Transverse colon (tissue), 4 donors: ENCODE results near the gene HELZ2. TPM values are rescaled to one million over a fixed set of nuclear protein-coding genes. Genes with fewer than 3 reads are reported as not detected.
"Not testable (repeated sequence)": the region's sequence is repeated elsewhere in the genome, so short reads cannot be mapped to it uniquely, and the experiment has no call there.

ENCODE experiments used
- DNase-seq: peaks from one replicate; pipeline ENCODE4 v3.0.0-alpha.2; 2019
- H3K27ac ChIP-seq, 4 donors: fragments of 200-600 bp; sonication (generic); 2 replicates each; pipeline ENCODE4 v1.5.1; 2016 to 2018; ENCODE audit warnings: inconsistent platforms in 4 of 4
- H3K27me3 ChIP-seq: fragments of 200-600 bp; sonication (generic); 2 replicates; pipeline ENCODE4 v1.5.1; 2017; ENCODE audit warnings: inconsistent platforms
- H3K36me3 ChIP-seq, 4 donors: fragments of 200-600 bp; sonication (generic); 2 replicates each; pipeline ENCODE4 v1.5.1; 2017 to 2019; ENCODE audit warnings: inconsistent platforms in 4 of 4
- H3K4me1 ChIP-seq, 4 donors: fragments of 200-600 bp; sonication (generic); 2 replicates each; pipeline ENCODE4 v1.5.1; 2017 to 2020; ENCODE audit warnings: inconsistent platforms in 4 of 4
- H3K4me3 ChIP-seq, 4 donors: fragments of 200-600 bp; sonication (generic); 1 replicate in 1 of 4; 2 replicates in 3 of 4; pipeline versions ENCODE4 v1.5.1 to v1.6.1; 2017 to 2019; ENCODE audit warnings: inconsistent platforms in 4 of 4
- H3K9me3 ChIP-seq, 2 donors: fragments of 200-600 bp; sonication (generic); 2 replicates each; pipeline ENCODE4 v1.5.1; 2017 to 2019; ENCODE audit warnings: inconsistent platforms in 2 of 2
- EP300 ChIP-seq: sonication (generic); formaldehyde crosslinking; IDR thresholded peaks from one replicate; pipeline ENCODE4 v1.6.1; 2017; ENCODE audit warnings: antibody characterized with exemption, low read depth
- POLR2A ChIP-seq: fragments of 450-650 bp; IDR thresholded peaks from one replicate; pipeline ENCODE4 v1.6.1; 2016; ENCODE audit warnings: antibody characterized with exemption, mild to moderate bottlenecking, moderate library complexity
- POLR2AphosphoS5 ChIP-seq, 3 donors: sonication (generic); formaldehyde crosslinking; IDR thresholded peaks; one replicate each; pipeline ENCODE4 v1.6.1; 2016; ENCODE audit warnings: antibody characterized with exemption in 3 of 3
- WGBS, 2 donors: methylation state at CpG; one replicate each; pipeline ENCODE4 v1.1.5; 2018; ENCODE audit warnings: low coverage in 1 of 2; 5-methylcytosine and 5-hydroxymethylcytosine counted together
- in situ Hi-C, 4 donors: fragments of 200-750 bp; cut with MboI; loops; one replicate each; pipeline versions ENCODE4 v1.15.0 to v1.15.1; 2017; ENCODE audit warnings: low sequenced_read_pairs in 3 of 4, low pct_ligation_motif_present in 1 of 4, low pct_unique_long_range_greater_than_20kb in 1 of 4
- intact Hi-C: fragments of 100-400 bp; cut with DNase I; formaldehyde crosslinking; loops from one replicate; pipeline ENCODE4 v1.15.1; 2023; ENCODE audit warnings: low total_unique reads
- total RNA-seq, 4 donors: library from RNA; depleted of rRNA; stranded (reverse); fragments of >200 nt; gene quantifications; one replicate each; pipeline ENCODE4 v1.1.0, GENCODE V29; 2016
- TF ChIP-seq, protein P1 (sequence below), 5 experiments: fragments of 200-600 bp in 3 of 5; fragments of 450-650 bp in 2 of 5; sonication (generic) in 3 of 5; IDR thresholded peaks; 1 replicate in 2 of 5; 2 replicates in 3 of 5; pipeline ENCODE4 v1.5.1; 2016 to 2017; ENCODE audit warnings: antibody characterized with exemption in 5 of 5, inconsistent platforms in 3 of 5, mild to moderate bottlenecking in 2 of 5, moderate library complexity in 1 of 5

Gene HELZ2
- total RNA-seq, 4 donors from 2014 or later: 32.9 to 49.4 (median 38.8) TPM

DNA sequence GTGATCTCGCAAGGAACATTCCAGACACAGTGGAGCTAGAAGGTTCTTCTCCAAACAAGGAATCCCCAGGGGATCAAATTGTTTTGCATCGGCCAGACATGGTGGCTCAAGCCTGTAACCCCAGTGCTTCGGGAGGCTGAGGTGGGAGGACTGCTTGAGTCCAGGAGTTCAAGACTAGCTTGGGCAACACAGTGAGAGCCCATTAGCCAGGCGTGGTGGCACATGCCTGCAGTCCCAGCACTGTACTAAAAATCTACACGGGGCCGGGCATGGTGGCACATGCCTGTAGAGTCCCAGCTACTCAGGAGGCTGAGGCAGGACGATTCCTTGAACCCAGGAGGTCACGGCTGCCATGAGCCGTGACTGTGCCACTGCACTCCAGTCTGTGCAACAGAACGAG lies 37.6 kb upstream of the HELZ2 start:
- H3K36me3 ChIP-seq: peaks cover 0 to 10% (median 0%) of the 10 kb centered on the region in 4 donors
- DNase-seq: no peak
- no peaks in the 10 kb centered on the region for H3K9me3 ChIP-seq
- TF ChIP-seq POLR2AphosphoS5 (IDR thresholded peaks at IDR 0.05): no peak
- no peak for TF ChIP-seq POLR2A
- intact Hi-C loops (no loop called here), in situ Hi-C loops (no loop called here)
- no peak overlapping the region for H3K27ac ChIP-seq
- 71 to 90% methylated on average over 1 to 10 of the region's 10 CpGs for WGBS, 2 donors
- no peak overlapping the region for H3K4me3 ChIP-seq
- H3K27me3 ChIP-seq: no peaks in the 10 kb centered on the region
- H3K4me1 ChIP-seq: no peaks in the 10 kb centered on the region

DNA sequence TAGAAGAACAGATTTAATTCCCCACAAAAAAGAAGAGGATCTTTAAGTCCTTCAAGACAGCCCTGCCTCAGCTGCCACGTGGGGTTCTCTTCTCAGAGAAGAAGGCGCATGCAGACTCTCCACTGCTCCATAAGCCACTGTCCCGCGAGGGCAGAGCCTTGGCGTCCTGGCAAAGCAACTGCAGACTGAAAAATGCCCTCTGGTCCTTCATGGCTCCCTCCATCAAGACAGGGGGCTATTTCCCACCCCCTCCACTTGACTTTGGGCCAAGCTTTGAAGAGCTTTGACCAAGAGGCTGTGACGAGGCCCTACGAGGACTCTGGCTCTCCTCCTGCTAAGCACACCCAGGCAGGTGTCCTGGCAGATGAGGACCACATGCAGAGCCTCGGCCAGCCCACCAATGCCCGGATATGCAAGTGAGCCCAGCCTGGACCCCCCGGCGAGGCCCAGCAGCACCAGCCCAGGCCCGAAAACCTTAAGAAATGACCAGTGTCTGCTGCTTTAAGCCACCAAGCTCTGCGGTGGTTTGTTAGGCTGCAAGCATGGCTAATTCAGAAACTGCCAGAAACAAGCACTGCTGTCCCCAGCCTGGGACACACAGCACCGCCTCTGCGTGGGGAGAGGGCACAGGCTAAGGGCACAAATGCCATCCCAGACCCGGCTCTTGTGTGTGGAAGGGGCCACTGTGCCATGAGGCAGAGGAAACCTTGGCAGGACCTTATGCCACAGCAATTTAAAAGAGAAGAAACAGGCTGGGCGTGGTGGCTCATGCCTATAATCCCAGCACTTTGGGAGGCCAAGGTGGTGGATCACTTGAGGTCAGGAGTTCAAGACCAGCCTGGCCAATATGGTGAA lies 36.8 kb upstream of the HELZ2 start:
- Histone ChIP-seq H3K27ac (no peak overlapping the region), H3K4me1 (no peaks in the 10 kb centered on the region), H3K9me3 (no peaks in the 10 kb centered on the region), H3K27me3 (no peaks in the 10 kb centered on the region), H3K4me3 (no peak overlapping the region), H3K36me3 (peaks cover 0 to 8% (median 0%) of the 10 kb centered on the region in 4 donors)
- no peak for TF ChIP-seq POLR2A
- no peak for TF ChIP-seq EP300
- TF ChIP-seq, protein P1, sequence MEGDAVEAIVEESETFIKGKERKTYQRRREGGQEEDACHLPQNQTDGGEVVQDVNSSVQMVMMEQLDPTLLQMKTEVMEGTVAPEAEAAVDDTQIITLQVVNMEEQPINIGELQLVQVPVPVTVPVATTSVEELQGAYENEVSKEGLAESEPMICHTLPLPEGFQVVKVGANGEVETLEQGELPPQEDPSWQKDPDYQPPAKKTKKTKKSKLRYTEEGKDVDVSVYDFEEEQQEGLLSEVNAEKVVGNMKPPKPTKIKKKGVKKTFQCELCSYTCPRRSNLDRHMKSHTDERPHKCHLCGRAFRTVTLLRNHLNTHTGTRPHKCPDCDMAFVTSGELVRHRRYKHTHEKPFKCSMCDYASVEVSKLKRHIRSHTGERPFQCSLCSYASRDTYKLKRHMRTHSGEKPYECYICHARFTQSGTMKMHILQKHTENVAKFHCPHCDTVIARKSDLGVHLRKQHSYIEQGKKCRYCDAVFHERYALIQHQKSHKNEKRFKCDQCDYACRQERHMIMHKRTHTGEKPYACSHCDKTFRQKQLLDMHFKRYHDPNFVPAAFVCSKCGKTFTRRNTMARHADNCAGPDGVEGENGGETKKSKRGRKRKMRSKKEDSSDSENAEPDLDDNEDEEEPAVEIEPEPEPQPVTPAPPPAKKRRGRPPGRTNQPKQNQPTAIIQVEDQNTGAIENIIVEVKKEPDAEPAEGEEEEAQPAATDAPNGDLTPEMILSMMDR (IDR thresholded peaks at IDR 0.05): no peak
- TF ChIP-seq POLR2AphosphoS5 (IDR thresholded peaks at IDR 0.05): no peak
- WGBS, 2 donors: 67 to 94% methylated on average over 1 to 17 of the region's 17 CpGs
- in situ Hi-C loops: no loop called here
- intact Hi-C loops: no loop called here
- no peak for DNase-seq

DNA sequence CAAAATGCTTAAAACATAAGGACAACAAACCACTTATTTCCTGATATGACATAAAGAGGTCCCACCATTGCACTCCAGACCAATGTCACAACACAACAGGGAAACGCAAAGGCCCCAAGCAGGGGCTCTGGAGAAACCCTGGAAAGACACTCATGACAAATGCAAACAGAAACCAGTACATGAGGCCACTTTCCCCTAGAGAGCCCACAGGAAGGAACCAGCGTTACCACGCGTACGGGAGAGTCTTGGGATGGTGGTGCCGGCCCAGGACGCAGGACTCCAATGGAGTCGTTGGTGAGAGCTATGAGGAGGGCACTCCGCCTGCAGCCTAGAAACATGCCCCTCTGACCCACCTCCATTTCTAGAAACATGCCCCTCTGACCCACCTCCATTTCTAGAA lies 32.6 kb upstream of the HELZ2 start:
- intact Hi-C loops: no loop called here
- DNase-seq: no peak
- TF ChIP-seq POLR2AphosphoS5 (IDR thresholded peaks at IDR 0.05) (no peak), EP300 (no peak), POLR2A (no peak)
- TF ChIP-seq, protein P1 (IDR thresholded peaks at IDR 0.05): no peak
- Histone ChIP-seq H3K27ac (no peak overlapping the region), H3K9me3 (no peaks in the 10 kb centered on the region), H3K27me3 (no peaks in the 10 kb centered on the region), H3K4me3 (no peak overlapping the region), H3K4me1 (no peaks in the 10 kb centered on the region), H3K36me3 (peaks cover 0 to 14% (median 7%) of the 10 kb centered on the region in 4 donors)
- in situ Hi-C loops: no loop called here
- 84 to 100% methylated on average over 1 to 9 of the region's 9 CpGs for WGBS, 2 donors

DNA sequence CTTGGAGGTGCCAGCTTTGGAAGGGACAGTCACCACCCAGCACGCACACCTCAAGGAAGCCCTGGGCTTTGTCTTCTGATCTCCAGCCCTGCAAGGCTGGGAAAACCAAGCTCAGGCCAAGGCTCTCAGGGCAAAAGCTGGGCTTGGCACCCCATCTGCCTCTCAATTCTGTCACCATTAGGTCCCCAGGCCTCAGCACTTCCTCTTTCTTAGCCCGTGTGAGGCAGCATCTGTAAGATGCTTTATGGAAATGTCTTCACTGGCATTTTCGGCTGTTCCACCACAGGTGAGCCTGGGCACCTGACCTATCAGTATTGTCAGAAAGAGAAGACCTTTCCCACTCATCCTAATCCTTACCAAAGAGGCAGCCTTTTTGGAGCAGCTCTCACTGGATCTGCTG lies 28.3 kb upstream of the HELZ2 start:
- TF ChIP-seq EP300 (no peak), POLR2AphosphoS5 (IDR thresholded peaks at IDR 0.05) (no peak), POLR2A (no peak)
- TF ChIP-seq, protein P1 (IDR thresholded peaks at IDR 0.05): no peak
- WGBS, 2 donors: 94% methylated on average over 3 of the region's 3 CpGs; no CpG with 5 or more reads in 1 of the 2 donors
- in situ Hi-C loops (no loop called here), intact Hi-C loops (no loop called here)
- peaks cover 0 to 36% (median 12%) of the 10 kb centered on the region in 4 donors for H3K36me3 ChIP-seq
- H3K27me3 ChIP-seq: no peaks in the 10 kb centered on the region
- no peak for DNase-seq
- no peaks in the 10 kb centered on the region for H3K4me1 ChIP-seq
- no peak overlapping the region for H3K27ac ChIP-seq
- H3K9me3 ChIP-seq: no peaks in the 10 kb centered on the region
- H3K4me3 ChIP-seq: no peak overlapping the region

DNA sequence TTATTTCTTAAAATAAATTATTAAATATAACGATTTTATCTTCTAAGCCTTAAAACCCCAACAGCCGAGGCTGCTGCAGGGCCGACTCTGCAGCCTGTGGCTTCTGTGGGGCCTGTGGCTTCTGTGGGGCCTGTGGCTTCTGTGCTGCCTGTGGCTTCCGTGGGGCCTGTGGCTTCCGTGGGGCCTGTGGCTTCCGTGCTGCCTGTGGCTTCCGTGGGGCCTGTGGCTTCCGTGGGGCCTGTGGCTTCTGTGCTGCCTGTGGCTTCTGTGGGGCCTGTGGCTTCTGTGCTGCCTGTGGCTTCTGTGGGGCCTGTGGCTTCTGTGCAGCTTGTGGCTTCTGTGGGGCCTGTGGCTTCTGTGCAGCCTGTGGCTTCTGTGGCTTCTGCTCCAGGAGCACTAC lies 27.6 kb upstream of the HELZ2 start:
- H3K9me3 ChIP-seq, DNase-seq, intact Hi-C loops, H3K4me1 ChIP-seq, H3K4me3 ChIP-seq, in situ Hi-C loops, H3K27me3 ChIP-seq, H3K27ac ChIP-seq: not testable (repeated sequence)
- H3K36me3 ChIP-seq: peaks cover 0 to 36% (median 12%) of the 10 kb centered on the region in 4 donors
- WGBS, 2 donors: 61 to 75% methylated on average over 1 to 7 of the region's 8 CpGs
